NCI-H774 (cell line): ENCODE results near the gene TLK1.
"Not testable (repeated sequence)": the region's sequence is repeated elsewhere in the genome, so short reads cannot be mapped to it uniquely, and the experiment has no call there.

Experiments used
- DNase-seq: peaks from one replicate; lab custom pipeline; 2025; lab: John Stamatoyannopoulos, UW

Gene TLK1

DNA sequence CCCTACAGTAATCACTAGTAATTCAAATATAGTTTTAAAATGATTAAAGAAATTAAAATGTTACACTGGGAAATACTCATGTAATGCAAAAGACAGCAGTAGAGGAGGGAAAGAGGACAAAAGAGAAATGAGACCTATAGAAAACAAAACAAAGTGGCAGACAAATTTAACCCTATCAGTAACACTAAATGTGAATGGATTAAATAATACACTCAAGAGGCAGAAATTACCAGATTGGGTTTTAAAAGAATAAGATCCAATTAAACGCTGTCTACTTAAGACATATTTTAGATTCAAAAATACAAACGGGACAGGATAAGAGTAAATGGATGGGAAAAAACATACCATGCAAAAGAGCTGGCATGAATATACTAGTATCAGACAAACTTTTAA lies 17.0 kb downstream of the TLK1 start:
- no peak for DNase-seq

DNA sequence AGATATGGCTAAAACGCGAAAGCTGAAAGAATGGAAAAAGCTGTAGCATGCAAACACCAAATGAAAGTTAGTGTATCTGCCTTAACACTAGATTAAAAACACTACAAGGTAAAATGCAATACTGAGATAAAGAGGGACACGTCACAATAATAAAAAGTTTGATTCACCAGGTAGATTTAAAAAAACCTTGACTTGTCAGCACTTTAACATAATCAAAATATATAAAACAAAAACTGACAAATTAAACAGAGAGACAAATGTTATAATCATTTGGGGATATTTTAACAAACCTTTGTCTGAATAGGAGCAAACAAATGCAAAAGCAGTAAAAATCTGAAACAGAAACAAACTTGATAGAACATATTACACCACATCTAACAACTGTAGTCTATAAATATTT lies 18.3 kb downstream of the TLK1 start:
- no peak for DNase-seq

DNA sequence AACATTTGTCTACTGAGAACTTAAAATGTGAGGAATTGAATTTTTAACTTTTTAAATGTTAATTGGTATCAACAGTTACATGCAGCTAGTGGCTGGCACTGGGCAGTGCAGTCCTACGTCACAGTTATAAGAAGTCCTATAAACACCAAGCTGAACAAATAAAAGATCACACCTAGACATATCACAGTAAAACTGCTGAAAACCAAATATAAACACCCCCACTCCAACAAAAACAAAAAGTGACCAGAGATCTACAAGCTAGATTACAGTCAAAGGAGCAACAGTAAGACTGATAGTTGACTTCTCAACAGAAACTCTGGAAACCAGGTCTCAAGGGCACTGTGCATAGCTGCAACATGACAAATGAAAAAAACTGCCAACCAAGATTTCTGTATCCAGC lies 19.4 kb downstream of the TLK1 start:
- DNase-seq: no peak

- DNase-seq: no peak
Observed at GRCh38 chr2:171139860-171140259, 20.8 kb downstream of the TLK1 start.

- no peak for DNase-seq
Observed at GRCh38 chr2:171136024-171136423, 24.7 kb downstream of the TLK1 start.

DNA sequence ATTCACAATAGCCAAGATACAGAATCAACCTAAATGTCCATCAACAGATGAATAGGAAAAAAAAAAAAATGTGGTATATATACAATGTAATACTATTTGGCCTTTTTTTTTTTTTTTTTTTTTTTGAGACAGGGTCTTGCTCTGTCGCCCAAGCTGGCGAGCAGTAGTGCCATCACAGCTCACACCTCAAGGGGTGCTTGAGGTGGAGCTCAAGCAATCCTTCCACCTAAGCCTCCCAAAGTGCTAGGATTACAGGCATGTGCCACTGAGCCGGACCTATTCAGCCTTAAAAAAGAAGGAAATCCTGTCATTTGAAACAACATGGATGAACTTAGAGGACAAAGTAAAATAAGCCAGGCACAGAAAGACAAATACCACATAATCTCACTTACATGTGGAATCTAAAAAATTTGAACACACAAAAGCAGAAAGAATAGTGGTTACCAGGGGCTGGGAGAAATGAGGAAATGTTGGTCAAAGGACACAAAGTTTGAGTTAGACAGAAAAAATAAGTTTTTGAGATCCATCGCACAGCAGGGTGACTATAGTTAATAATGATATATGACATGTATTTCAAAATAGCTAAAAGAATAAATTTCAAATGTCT lies 26.0 kb downstream of the TLK1 start:
- no peak for DNase-seq

- no peak for DNase-seq
Observed at GRCh38 chr2:171132086-171132485, 28.6 kb downstream of the TLK1 start.

- DNase-seq: no peak
Observed at GRCh38 chr2:171128461-171128860, 32.2 kb downstream of the TLK1 start.

DNA sequence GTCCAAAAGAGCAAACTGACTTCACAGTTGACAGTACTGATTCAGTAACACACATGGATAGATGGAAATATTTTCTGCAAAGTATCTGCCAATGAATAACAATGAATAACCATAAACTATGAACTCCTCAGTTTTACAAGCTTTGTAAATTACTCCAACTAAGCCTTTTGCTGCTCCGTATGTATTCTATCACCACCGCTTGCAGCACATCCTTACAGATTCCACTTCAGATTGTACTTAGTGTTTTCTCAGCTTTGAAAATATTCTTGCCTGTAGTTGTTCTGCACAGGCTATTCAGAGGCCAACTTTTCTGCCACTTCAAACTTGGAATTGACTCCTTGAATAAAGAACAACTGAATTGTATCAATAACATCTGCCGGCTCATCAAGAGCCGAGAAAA lies 36.2 kb downstream of the TLK1 start:
- DNase-seq: no peak

GRCh38 chr2:171109571-171109970 lies 51.1 kb downstream of the TLK1 start:
- no peak for DNase-seq

DNA sequence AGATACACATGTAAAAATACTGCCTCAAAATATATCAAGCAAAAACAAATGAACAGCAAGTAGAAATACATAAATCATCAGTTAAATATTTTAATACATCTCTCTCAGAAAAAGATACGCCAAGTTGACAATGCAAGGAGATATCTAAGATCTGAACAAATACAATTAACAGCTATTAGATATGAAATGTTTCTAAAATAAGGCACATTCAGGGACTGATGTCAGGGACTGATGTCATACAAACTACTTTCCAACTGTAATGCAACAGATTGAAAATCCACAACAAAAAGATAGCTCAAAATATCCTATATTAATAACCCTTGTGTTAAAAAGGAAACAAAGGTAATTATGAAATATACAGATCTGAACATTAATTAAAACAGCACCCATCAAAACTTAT lies 51.7 kb downstream of the TLK1 start:
- no peak for DNase-seq

DNA sequence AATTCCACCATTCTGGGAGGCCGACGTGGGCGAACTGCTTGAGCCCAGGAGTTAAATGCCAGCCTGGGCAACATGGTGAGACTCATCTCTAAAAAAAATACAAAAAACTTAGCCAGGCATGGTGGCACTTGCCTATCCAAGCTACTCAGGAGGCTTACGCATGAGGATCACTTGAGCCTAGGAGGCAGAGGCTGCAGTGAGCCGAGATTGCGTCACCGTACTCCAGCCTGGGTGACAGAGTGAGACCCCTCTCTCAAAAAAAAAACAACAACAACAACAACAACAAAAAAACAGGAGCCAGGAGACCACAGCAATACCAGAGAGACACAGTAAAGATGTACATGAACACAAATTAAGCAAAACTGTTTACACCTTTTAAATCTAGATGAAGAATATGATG lies 52.9 kb downstream of the TLK1 start:
- no peak for DNase-seq

- DNase-seq: no peak
Observed at GRCh38 chr2:171104379-171104778, 56.3 kb downstream of the TLK1 start.

DNA sequence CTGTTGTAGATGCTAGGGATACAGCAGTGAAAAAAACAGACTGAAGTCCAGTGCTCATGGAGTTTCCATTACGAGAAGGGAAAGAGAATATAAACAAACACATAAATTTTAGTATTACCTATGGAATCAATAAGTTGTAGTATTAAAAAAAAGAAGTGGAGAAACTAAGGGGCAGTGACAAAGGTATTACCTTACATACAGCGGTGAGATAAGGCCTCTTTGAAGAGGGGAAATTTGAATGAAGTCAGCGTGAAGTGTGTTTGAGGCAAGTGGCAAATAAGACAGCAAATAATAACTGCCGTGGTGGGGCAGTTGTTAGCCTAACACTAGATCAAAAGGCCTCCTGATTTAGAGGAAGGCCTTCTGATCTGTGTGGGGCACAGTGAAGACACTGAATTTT lies 57.9 kb downstream of the TLK1 start:
- peak; percentile 19 for DNase-seq

GRCh38 chr2:171100370-171100769 lies 60.3 kb downstream of the TLK1 start:
- no peak for DNase-seq

- no peak for DNase-seq
Observed at GRCh38 chr2:171098607-171099006, 62.1 kb downstream of the TLK1 start.

- no peak for DNase-seq
Observed at GRCh38 chr2:171095014-171095582, 65.6 kb downstream of the TLK1 start.

GRCh38 chr2:171091517-171091916 lies 69.2 kb downstream of the TLK1 start:
- not testable (repeated sequence) for DNase-seq

DNA sequence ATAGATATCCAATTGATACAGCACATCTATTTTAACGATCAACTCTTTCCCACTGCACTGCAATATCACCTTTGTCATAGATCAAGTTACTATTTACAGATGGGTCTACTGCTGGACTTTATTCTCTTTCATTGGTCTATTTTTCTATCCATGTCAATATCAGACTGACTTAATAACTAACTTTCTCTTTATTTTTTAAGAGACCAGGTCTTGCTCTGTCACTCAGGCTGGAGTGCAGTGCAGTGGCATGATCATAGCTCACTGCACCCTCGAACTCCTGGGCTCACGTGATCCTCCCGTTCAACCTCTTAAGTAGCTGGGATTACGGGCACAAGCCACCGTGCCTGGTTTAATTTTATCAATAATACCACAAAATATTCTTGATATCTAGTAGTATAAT lies 71.2 kb downstream of the TLK1 start:
- DNase-seq: no peak

GRCh38 chr2:171088057-171088834 lies 72.4 kb downstream of the TLK1 start:
- DNase-seq: no peak

GRCh38 chr2:171087547-171087946 lies 73.1 kb downstream of the TLK1 start:
- DNase-seq: no peak

DNA sequence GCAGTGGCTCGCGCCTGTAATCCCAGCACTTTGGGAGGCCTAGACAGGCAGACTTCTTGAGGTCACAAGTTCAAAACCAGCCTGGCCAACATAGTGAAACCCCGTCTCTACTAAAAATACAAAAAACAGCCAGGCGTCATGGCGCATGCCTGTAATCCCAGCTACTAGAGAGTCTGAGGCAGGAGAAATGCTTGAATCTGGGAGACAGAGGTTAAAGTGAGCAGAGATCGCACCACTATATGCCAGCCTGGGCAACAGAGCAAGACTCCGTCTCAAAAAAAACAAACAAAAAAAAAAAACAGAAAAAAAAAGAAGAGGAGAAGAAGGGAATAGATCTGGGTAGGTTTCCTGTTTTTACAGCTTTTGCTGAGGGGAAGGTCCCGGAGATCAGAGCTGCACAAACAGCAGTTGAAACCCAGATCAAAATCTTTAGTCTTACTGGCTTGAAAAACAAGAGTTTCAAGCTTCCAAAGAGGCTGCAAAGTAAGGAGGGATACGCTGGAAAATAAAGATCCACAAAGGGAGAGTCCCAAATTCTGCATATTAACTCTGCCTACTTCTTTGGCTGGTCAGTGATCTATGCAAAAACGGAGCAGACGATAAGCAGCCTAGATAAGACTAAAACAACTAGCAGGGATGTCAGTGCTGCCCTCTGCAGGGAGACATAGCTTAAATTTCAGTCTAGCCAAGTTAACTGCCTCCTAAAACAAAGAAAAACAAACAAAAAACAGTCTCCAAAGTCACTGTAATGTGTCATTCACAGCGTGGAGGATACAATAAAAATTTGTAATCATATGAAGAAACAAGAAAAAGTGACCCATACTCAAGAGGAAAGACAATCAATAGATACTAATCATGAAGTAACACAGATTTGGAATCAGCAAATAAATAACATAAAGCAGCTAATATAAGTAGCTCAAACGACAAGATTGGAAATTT lies 74.1 kb downstream of the TLK1 start:
- no peak for DNase-seq
